Hepatocyte (in vitro differentiated cells): ENCODE data around the gene TMEM244. TPM values are rescaled to one million over a fixed set of nuclear protein-coding genes. Genes with fewer than 3 reads are reported as not detected.

ENCODE experiments used
- DNase-seq: peaks from one replicate; pipeline ENCODE4 v3.0.0-alpha.2; 2016; ENCODE audit warnings: low spot score
- H2AFZ ChIP-seq: fragments of 200-600 bp; sonication (generic); 2 replicates; pipeline ENCODE4 v1.6.0; 2016; ENCODE audit warnings: antibody characterized with exemption, mild to moderate bottlenecking
- H3K27ac ChIP-seq: fragments of 200-600 bp; sonication (generic); 2 replicates; pipeline ENCODE4 v1.5.1; 2016; ENCODE audit warnings: mild to moderate bottlenecking
- H3K27me3 ChIP-seq: fragments of 200-600 bp; sonication (generic); 2 replicates; pipeline ENCODE4 v1.6.1; 2016
- H3K36me3 ChIP-seq: fragments of 200-600 bp; sonication (generic); replicated peaks from 2 replicates; pipeline ENCODE4 v1.5.1; 2016; ENCODE audit warnings: low read depth; ENCODE audit not compliant: insufficient read depth
- H3K4me1 ChIP-seq: fragments of 200-600 bp; sonication (generic); 2 replicates; pipeline ENCODE4 v1.5.1; 2016; ENCODE audit warnings: mild to moderate bottlenecking, moderate library complexity; ENCODE audit not compliant: insufficient read depth
- H3K4me2 ChIP-seq: fragments of 200-600 bp; sonication (generic); 2 replicates; pipeline ENCODE4 v1.6.0; 2016
- H3K4me3 ChIP-seq: fragments of 200-600 bp; sonication (generic); 2 replicates; pipeline ENCODE4 v1.5.1; 2016; ENCODE audit warnings: mild to moderate bottlenecking
- H3K79me2 ChIP-seq: fragments of 200-600 bp; sonication (generic); 2 replicates; pipeline ENCODE4 v1.6.0; 2017; ENCODE audit warnings: mild to moderate bottlenecking
- H3K9me2 ChIP-seq: fragments of 200-600 bp; sonication (generic); replicated peaks from 2 replicates; pipeline ENCODE4 v1.6.0; 2017; ENCODE audit warnings: mild to moderate bottlenecking; ENCODE audit not compliant: insufficient read depth
- H3K9me3 ChIP-seq: fragments of 200-600 bp; sonication (generic); 2 replicates; pipeline ENCODE4 v1.5.1; 2016; ENCODE audit warnings: low read depth, mild to moderate bottlenecking
- H4K20me1 ChIP-seq: fragments of 200-600 bp; sonication (generic); 2 replicates; pipeline ENCODE4 v1.6.0; 2016; ENCODE audit warnings: mild to moderate bottlenecking; ENCODE audit not compliant: insufficient read depth, poor library complexity, severe bottlenecking
- CTCF ChIP-seq: fragments of 200-600 bp; sonication (generic); IDR thresholded peaks from 2 replicates; pipeline ENCODE4 v1.5.1; 2016; ENCODE audit warnings: antibody characterized with exemption, mild to moderate bottlenecking; ENCODE audit not compliant: poor library complexity
- EZH2 ChIP-seq: fragments of 200-600 bp; sonication (generic); IDR thresholded peaks from 2 replicates; pipeline ENCODE4 v1.6.1; 2016; ENCODE audit warnings: antibody characterized with exemption, mild to moderate bottlenecking, borderline replicate concordance
- EZH2phosphoT487 ChIP-seq: fragments of 200-600 bp; sonication (generic); IDR thresholded peaks from one replicate; pipeline ENCODE4 v1.6.1; 2018; ENCODE audit warnings: antibody characterized with exemption, mild to moderate bottlenecking, low read depth, moderate library complexity; ENCODE audit not compliant: unreplicated experiment, severe bottlenecking
- WGBS: methylation state at CpG from one replicate; pipeline ENCODE4 v1.1.6; 2016; ENCODE audit warnings: low lambda C conversion rate; ENCODE audit errors: missing lambda C conversion rate; 5-methylcytosine and 5-hydroxymethylcytosine counted together
- polyA plus RNA-seq: library from polyadenylated mRNA; unstranded; fragments of >200 nt; fragmentation: Nextera tagmentation; extraction: Ambion mirVana; gene quantifications from 2 replicates; pipeline ENCODE4 v1.2.1, GENCODE V29; 2016
- total RNA-seq: library from RNA; depleted of rRNA; stranded (reverse); fragments of >200 nt; gene quantifications from 2 replicates; pipeline ENCODE4 v1.2.3, GENCODE V29; 2014

The TMEM244 gene
- total RNA-seq (not detected in 2 replicates), polyA plus RNA-seq (not detected in 2 replicates)

- Histone ChIP-seq H3K4me3 (no peak within 1 kb of the TSS), H3K27ac (no peak within 1 kb of the TSS), H2AFZ (no peak within 1 kb of the TSS), H3K27me3 (no peaks in the 10 kb centered on the region), H3K36me3 (no peaks in the 10 kb centered on the region), H3K4me2 (no peak within 1 kb of the TSS), H4K20me1 (no peaks in the 10 kb centered on the region), H3K9me3 (no peaks in the 10 kb centered on the region), H3K9me2 (no peaks in the 10 kb centered on the region), H3K4me1 (no peaks in the 10 kb centered on the region), H3K79me2 (no peaks in the 10 kb centered on the region)
- WGBS: 91% methylated on average over 14 of the region's 14 CpGs
- no peak for DNase-seq
- no peak for TF ChIP-seq EZH2
- TF ChIP-seq EZH2phosphoT487: no peak
- no peak for TF ChIP-seq CTCF
These were observed at the start of gene TMEM244 for GRCh38 chr6:129860908-129861665. TSS of gene TMEM244 (minus strand) at chr6:129861315. CDS start at chr6:129861188, 127 bp downstream.

- Histone ChIP-seq H3K36me3 (no peaks in the 10 kb centered on the region), H3K4me2 (no peak overlapping the region), H3K4me3 (no peak overlapping the region), H3K27ac (no peak overlapping the region), H2AFZ (no peak overlapping the region), H4K20me1 (no peaks in the 10 kb centered on the region), H3K4me1 (no peaks in the 10 kb centered on the region), H3K79me2 (no peaks in the 10 kb centered on the region), H3K9me2 (no peaks in the 10 kb centered on the region), H3K9me3 (no peaks in the 10 kb centered on the region), H3K27me3 (no peaks in the 10 kb centered on the region)
- DNase-seq: no peak
- TF ChIP-seq CTCF (no peak), EZH2phosphoT487 (no peak), EZH2 (no peak)
These were observed 47.7 kb upstream of the TMEM244 start for GRCh38 chr6:129908858-129909257.

- H3K79me2 ChIP-seq: no peaks in the 10 kb centered on the region
- H3K27me3 ChIP-seq: no peaks in the 10 kb centered on the region
- no peak for DNase-seq
- no peaks in the 10 kb centered on the region for H4K20me1 ChIP-seq
- H3K9me3 ChIP-seq: no peaks in the 10 kb centered on the region
- no peak overlapping the region for H3K4me3 ChIP-seq
- no peaks in the 10 kb centered on the region for H3K9me2 ChIP-seq
- no peak overlapping the region for H3K4me2 ChIP-seq
- no peak overlapping the region for H3K27ac ChIP-seq
- H3K4me1 ChIP-seq: no peaks in the 10 kb centered on the region
- TF ChIP-seq CTCF (no peak), EZH2phosphoT487 (no peak), EZH2 (no peak)
- no peak overlapping the region for H2AFZ ChIP-seq
- WGBS: 88% methylated on average over 2 of the region's 2 CpGs
- H3K36me3 ChIP-seq: no peaks in the 10 kb centered on the region
These were observed 47.2 kb upstream of the TMEM244 start for GRCh38 chr6:129908356-129908755.
